ENCODE results near the gene S100Z.
"Not testable (repeated sequence)": the region's sequence is repeated elsewhere in the genome, so short reads cannot be mapped to it uniquely, and the experiment has no call there.

The S100Z gene

DNA sequence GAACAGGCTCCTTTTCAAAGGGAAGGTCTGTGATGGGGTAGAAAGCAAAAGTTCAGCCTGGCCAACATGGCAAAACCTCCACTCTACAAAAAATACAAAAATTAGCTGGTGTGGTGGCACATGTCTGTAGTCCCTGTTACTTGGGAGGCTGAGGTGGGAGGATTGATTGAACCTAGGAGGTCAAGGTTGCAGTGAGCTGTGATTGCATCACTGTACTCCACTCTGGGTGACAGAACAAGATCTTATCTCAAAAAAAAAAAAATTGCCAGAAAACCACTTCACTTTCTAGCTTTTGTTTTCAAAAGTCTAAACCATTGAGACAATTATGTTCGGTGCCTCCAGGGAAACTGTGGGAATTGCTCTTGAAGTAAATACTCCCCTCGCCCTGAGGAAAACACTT is 43.5 kb downstream of the S100Z start:
- peaks cover 12% of the 10 kb centered on the region for H3K36me3 Mint-ChIP-seq
- H3K27me3 Mint-ChIP-seq: no peaks in the 10 kb centered on the region
- H3K9me3 Mint-ChIP-seq: peaks cover 6% of the 10 kb centered on the region
- ATAC-seq: no peak
- no peaks in the 10 kb centered on the region for H3K4me1 Mint-ChIP-seq
- H3K27ac Mint-ChIP-seq: no peak overlapping the region
- H3K4me3 Mint-ChIP-seq: no peak overlapping the region

DNA sequence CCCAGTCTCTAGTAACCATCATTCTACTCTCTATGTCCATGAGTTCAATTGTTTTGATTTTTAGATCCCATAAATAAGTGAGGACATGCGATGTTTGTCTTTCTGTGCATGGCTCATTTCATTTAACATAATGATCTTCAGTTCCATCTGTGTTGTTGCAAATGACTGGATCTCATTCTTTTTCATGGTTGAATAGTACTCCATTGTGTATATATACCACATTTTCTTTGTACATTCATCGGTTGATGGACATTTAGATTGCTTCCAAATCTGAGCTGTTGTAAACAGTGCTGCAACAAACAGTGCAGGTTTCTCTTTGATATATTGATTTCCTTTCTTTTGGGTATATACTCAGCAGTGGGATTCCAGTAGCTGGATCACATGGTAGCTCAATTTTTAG is 46.4 kb downstream of the S100Z start:
- Mint-ChIP-seq H3K36me3 (peaks cover 34% of the 10 kb centered on the region), H3K27me3 (no peaks in the 10 kb centered on the region), H3K27ac (no peak overlapping the region), H3K9me3 (peaks cover 19% of the 10 kb centered on the region), H3K4me1 (no peaks in the 10 kb centered on the region), H3K4me3 (no peak overlapping the region)
- ATAC-seq: no peak

DNA sequence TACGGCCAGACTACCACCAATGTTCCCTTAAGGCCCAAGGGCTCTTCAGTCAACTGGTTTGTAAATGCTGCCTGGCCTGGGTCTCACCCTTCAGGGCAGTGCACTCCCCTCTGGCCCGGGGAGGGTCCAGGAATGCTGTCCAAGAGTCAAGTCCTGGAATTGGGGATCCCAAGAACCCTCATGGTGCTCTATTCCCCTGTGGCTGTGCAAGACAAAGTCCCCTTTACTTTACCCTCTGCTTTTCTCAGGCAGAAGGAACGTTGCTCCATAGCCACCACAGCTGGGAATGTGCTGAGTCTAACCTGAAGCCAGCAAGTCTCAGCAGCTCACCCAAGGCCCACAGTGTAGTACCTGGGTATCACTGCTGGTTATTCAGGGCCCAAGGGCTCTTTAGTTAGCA is 51.7 kb downstream of the S100Z start:
- no peak for ATAC-seq

DNA sequence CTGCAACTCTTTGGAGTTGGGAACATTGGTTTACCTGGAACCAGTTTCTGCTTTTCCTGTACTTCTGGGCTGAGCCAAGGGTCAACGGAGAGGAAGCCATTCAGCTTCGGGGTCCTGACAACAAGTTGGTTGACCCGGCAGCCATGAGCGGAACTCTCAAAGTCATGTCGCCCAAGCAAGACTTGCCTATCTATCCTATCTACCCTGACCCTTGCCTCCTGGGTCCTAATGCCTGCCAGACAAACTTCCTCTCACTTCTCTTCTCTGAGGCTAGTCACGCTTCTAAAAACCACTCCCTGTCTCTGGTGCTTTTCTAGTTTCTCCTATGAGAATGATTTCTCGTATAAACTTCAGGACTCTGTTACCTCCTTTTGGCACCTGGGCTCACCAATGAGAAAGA is 58.4 kb downstream of the S100Z start:
- no peaks in the 10 kb centered on the region for H3K9me3 Mint-ChIP-seq
- no peak for ATAC-seq
- no peak overlapping the region for H3K4me3 Mint-ChIP-seq
- no peaks in the 10 kb centered on the region for H3K27me3 Mint-ChIP-seq
- no peaks in the 10 kb centered on the region for H3K4me1 Mint-ChIP-seq
- peaks cover 11% of the 10 kb centered on the region for H3K36me3 Mint-ChIP-seq
- no peak overlapping the region for H3K27ac Mint-ChIP-seq

More for the DNA sequence above, 51.7 kb downstream of the S100Z start:
- Mint-ChIP-seq H3K36me3 (peaks cover 32% of the 10 kb centered on the region), H3K4me1 (no peaks in the 10 kb centered on the region), H3K27ac (no peak overlapping the region), H3K4me3 (no peak overlapping the region), H3K27me3 (no peaks in the 10 kb centered on the region), H3K9me3 (peaks cover 19% of the 10 kb centered on the region)

DNA sequence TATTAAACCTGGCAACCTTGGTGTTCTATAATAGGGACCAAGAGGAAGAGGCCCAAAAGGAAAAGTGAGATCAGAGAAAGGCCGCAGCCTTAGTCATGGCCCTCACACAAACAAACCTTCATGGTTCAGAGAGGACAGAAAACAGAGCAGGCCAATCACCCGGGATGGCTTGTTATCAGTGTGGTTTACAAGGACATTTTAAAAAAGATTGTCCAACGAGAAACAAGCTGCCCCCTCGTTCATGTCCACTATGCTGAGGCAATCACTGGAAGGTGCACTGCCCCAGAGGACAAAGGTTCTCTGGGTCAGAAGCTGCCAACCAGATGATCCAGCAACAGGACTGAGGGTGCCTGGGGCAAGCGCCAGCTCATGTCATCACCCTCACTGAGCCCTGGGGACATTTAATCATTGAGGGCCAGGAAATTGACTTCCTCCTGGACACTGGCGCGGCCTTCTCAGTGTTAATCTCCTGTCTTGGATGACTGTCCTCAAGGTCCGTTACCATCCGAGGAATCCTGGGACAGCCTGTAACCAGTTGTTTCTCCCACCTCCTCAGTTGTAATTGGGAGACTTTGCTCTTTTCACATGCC is 60.6 kb downstream of the S100Z start:
- not testable (repeated sequence) for H3K9me3 Mint-ChIP-seq, ATAC-seq, H3K4me1 Mint-ChIP-seq, H3K27ac Mint-ChIP-seq, H3K4me3 Mint-ChIP-seq, H3K27me3 Mint-ChIP-seq
- H3K36me3 Mint-ChIP-seq: peaks cover 23% of the 10 kb centered on the region

DNA sequence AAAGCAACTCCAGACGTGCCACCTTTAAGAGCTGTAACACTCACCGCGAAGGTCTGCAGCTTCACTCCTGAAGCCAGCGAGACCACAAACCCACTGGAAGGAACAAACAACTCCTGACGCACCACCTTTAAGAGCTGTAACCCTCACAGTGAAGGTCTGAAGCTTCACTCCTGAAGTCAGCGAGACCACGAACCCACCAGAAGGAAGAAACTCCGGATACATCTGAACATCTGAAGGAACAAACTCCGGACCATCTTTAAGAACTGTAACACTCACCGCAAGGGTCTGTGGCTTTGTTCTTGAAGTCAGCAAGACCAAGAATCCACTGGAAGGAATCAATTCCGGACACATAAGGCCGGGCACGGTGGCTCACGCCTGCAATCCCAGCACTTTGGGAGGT is 64.9 kb downstream of the S100Z start:
- peaks cover 17% of the 10 kb centered on the region for H3K36me3 Mint-ChIP-seq
- H3K4me1 Mint-ChIP-seq, H3K27ac Mint-ChIP-seq, H3K9me3 Mint-ChIP-seq, ATAC-seq, H3K27me3 Mint-ChIP-seq, H3K4me3 Mint-ChIP-seq: not testable (repeated sequence)

DNA sequence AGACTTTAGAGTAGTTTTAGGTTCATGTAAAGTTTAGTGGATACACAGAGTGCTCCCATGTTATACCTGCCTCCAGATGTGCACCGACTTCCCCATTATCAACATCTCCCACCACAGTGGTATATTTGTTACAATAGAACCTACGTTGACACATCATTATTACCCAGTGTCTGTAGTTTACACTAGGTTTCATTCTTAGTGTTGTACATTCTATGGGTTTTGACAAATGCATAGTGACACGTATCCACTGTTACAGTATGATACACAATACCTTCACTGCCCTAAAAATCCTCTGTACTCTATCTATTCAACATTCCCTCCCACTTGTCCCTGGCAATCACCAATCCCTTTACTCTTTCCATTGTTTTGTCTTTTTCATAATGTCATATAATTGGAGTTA is 68.7 kb downstream of the S100Z start:
- H3K27ac Mint-ChIP-seq: no peak overlapping the region

DNA sequence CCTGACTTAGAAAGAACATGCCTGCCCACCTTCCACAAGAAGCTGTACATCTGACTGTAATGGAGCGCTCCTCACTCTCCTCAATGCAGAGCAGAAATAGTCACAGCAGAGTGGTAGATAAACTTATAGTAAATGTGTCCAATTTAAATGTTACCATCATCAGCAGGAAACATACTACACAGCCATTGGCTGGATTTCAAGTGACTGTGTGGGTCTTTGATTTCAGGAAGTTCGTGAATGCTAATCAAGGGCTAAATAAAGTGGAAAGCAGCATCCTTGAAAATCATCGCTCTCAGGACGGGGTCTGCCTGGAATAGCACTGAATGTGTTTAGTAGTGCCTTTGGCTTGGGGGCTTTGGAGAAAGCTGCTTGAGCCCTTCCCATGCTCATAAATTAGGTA is 70.7 kb downstream of the S100Z start:
- no peaks in the 10 kb centered on the region for H3K4me1 Mint-ChIP-seq
- H3K36me3 Mint-ChIP-seq: no peaks in the 10 kb centered on the region
- no peak for ATAC-seq
- no peak overlapping the region for H3K4me3 Mint-ChIP-seq
- no peak overlapping the region for H3K27ac Mint-ChIP-seq
- no peaks in the 10 kb centered on the region for H3K9me3 Mint-ChIP-seq
- peaks cover 6% of the 10 kb centered on the region for H3K27me3 Mint-ChIP-seq

More for the DNA sequence above, 68.7 kb downstream of the S100Z start:
- Mint-ChIP-seq H3K9me3 (no peaks in the 10 kb centered on the region), H3K4me1 (no peaks in the 10 kb centered on the region), H3K27me3 (peaks cover 6% of the 10 kb centered on the region), H3K36me3 (peaks cover 12% of the 10 kb centered on the region), H3K4me3 (no peak overlapping the region)
- ATAC-seq: no peak

DNA sequence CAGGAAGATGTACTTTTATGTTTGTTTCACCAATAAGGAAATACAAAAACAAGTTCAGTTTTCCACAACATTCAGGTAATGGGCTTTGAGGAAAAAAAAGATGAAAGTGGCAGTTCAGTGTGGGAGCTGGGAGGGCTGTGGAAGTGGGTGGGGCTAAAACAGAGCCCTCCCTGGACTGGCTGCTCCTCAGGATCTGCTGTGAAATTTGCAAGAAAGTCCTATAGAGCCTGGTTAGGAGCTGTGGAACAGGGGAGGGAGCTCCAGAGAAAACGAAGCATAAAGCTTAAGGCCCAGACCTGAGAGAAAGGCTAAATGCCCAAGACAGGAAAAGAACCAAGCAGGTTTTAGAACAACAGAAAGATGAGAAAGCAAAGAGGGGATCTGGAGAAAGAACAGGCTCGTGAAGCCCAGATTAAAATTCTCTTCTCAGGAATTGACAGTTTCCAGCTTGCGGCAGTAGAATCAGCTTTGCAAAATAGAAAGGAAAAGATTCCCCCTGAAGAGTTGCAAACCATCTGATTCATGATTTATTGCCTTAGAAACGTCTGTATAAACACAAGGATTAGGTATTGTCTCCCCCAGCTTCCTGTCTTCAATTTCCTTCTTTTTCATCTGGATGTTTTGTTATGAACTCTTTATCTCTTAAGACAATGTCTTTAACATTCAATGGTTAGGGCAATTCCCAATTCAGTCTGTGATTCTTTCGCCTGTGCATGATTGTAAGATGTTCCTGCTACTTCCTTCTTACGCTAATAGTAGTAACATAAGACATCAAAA is 76.7 kb downstream of the S100Z start:
- Mint-ChIP-seq H3K9me3 (no peaks in the 10 kb centered on the region), H3K4me3 (no peak overlapping the region), H3K27me3 (peaks cover 15% of the 10 kb centered on the region), H3K4me1 (no peaks in the 10 kb centered on the region), H3K36me3 (no peaks in the 10 kb centered on the region), H3K27ac (no peak overlapping the region)
- no peak for ATAC-seq

DNA sequence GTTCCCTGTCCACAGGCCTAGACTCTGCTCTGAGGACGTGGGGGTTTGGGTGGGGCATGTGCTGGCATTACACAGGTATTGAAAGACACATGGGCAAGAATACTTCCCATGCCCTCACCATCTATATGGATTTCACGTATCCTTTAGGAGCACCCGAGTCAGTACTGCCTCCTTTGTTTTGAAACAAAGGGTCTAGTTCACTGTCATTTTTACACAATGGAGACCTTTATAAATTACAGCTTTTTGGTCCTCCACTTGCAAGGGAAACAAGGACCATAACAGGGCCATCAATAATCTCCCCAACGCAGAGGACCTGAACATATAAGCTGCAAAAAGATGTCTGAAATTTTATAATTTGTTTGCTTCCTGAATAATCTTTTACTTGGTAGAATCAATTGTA is 78.1 kb downstream of the S100Z start:
- Mint-ChIP-seq H3K27ac (no peak overlapping the region), H3K9me3 (no peaks in the 10 kb centered on the region)

DNA sequence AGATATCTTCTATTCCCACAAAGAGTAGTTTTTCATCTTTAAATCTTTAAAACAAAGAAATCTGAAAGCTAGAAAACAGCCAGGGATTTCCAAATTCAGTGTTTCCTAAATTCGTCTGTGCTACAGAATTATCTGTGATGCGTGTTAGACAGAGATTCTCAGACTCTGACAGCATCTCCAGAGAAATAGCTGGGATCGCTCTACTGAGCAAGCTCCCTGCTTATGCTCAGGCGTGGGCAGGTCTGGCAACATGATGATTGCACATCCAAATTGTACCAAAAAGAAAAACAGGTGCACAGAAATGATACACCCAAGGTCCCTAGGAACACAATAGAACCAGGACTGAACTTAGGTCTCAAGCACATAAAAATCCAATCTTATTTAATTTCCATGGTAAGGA is 80.3 kb downstream of the S100Z start:
- H3K27ac Mint-ChIP-seq: no peak overlapping the region
- peaks cover 7% of the 10 kb centered on the region for H3K36me3 Mint-ChIP-seq
- H3K4me1 Mint-ChIP-seq: no peaks in the 10 kb centered on the region
- H3K27me3 Mint-ChIP-seq: peaks cover 9% of the 10 kb centered on the region
- no peak overlapping the region for H3K4me3 Mint-ChIP-seq
- no peaks in the 10 kb centered on the region for H3K9me3 Mint-ChIP-seq
- ATAC-seq: no peak

More for the DNA sequence above, 78.1 kb downstream of the S100Z start:
- Mint-ChIP-seq H3K4me3 (no peak overlapping the region), H3K36me3 (no peaks in the 10 kb centered on the region), H3K27me3 (peaks cover 12% of the 10 kb centered on the region), H3K4me1 (no peaks in the 10 kb centered on the region)
- no peak for ATAC-seq

DNA sequence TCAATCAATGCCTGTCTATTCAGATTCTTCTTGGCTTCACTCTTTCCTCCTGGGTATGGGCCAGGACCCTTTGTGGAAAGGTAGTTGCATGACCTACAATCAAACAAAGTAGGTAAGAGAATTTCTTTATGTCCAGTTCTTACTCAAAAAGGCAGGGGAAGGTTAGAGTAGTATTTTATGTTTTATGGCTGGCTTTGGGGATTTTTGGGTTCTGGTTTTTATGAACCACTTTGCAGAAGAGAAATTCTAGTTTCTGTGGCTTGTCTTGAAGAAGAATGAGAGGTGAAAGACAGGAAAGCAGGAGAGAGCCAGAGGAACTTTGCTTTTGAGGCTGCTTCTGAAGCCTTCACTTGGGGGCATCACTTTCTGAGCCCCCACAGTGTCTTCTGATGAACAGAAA is 88.4 kb downstream of the S100Z start:
- Mint-ChIP-seq H3K27ac (no peak overlapping the region), H3K4me3 (no peak overlapping the region), H3K4me1 (peaks cover 11% of the 10 kb centered on the region), H3K36me3 (peaks cover 13% of the 10 kb centered on the region), H3K27me3 (no peaks in the 10 kb centered on the region), H3K9me3 (peaks cover 3% of the 10 kb centered on the region)
- ATAC-seq: peak; percentile 50

DNA sequence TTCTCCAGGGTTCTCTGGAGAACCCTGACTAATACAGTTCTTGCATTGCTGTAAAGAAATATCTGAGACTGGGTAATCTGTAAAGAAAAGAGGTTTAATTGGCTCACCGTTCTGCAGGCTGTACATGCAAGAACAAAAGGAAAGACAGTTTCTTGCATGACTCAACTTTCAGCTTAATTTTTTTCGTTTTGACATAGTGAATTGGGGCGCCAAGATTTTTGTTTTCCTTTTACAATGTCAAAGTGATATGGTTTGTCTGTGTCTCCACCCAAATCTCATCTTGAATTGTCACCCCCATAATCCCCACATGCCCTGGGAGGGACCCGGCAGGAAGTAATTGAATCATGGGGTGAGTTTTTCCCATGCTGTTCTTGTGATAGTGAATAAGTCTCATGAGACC is 91.2 kb downstream of the S100Z start:
- no peak for ATAC-seq
- peaks cover 11% of the 10 kb centered on the region for H3K4me1 Mint-ChIP-seq
- H3K27me3 Mint-ChIP-seq: peaks cover 25% of the 10 kb centered on the region
- peaks cover 6% of the 10 kb centered on the region for H3K36me3 Mint-ChIP-seq
- H3K9me3 Mint-ChIP-seq: peaks cover 3% of the 10 kb centered on the region
- no peak overlapping the region for H3K27ac Mint-ChIP-seq
- no peak overlapping the region for H3K4me3 Mint-ChIP-seq

DNA sequence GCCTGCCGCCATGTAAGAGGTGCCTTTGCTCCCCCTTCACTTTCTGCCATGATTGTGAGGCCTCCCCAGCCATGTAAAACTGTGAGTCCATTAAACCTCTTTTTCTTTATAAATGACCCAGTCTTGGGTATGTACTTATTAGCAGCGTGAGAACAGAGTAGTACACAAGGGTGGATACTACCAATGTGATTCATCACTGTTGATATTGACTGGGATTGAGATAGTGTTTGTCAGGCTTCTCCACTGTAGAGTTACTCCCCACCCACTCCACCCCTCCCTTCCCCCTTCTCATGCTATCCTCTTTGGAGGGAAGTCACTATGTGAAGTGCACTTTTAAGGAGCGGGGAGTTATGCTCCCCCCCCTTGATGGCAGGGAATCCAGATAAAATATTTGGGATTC is 91.6 kb downstream of the S100Z start:
- Mint-ChIP-seq H3K4me1 (peaks cover 11% of the 10 kb centered on the region), H3K9me3 (peaks cover 3% of the 10 kb centered on the region), H3K27ac (no peak overlapping the region), H3K4me3 (no peak overlapping the region), H3K27me3 (peaks cover 30% of the 10 kb centered on the region), H3K36me3 (peaks cover 6% of the 10 kb centered on the region)
- no peak for ATAC-seq

DNA sequence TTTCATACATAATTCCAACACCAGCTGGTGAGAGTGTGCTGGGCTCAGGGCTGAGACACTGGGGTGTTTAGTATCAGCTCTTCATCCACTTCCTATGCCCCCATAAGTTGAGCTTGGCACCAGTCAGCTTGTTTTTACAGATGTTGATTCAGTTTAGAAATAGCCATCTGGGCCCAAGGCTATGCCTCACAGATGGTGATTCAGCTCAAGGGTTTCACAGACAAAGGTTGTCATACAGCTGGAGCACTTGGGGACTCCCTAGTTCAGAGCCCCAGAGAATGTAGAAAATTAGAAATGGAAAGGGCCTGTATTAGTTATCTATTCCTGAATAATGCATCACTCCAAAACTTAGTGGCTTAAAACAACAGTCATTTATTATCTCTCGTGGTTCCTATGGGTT is 92.8 kb downstream of the S100Z start:
- Mint-ChIP-seq H3K27me3 (peaks cover 41% of the 10 kb centered on the region), H3K9me3 (peaks cover 3% of the 10 kb centered on the region), H3K4me1 (peaks cover 10% of the 10 kb centered on the region), H3K27ac (no peak overlapping the region), H3K4me3 (no peak overlapping the region), H3K36me3 (peaks cover 6% of the 10 kb centered on the region)
- ATAC-seq: no peak

DNA sequence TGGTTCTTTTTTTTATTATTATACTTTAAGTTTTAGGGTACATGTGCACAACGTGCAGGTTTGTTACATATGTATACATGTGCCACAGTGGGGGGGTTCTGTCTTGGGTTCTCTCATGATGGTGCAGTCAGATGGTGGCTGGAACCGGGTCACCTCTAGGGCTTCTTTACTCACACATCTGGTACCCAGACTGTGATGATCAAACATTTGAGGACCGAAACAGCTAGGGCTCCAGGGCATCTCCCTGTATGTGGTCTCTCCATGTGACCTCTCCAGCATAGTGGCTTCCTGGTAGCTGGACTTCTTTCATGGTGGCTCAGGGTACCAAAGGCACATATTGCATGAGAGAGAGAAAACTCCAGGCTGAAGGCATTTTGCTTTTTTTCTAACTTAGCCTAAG is 93.2 kb downstream of the S100Z start:
- Mint-ChIP-seq H3K4me1 (peaks cover 5% of the 10 kb centered on the region), H3K27me3 (peaks cover 43% of the 10 kb centered on the region), H3K9me3 (peaks cover 3% of the 10 kb centered on the region), H3K36me3 (peaks cover 6% of the 10 kb centered on the region), H3K4me3 (no peak overlapping the region), H3K27ac (no peak overlapping the region)
- no peak for ATAC-seq

Data from stimulated activated memory B cell treated with anti-CD40 and anti-IgM and Interleukin-4, amounts not matched to agents 10 μg/mL and 1 μg/mL and 100 μg/mL, for 72 hours (primary cell).